Activated CD4-positive, CD25-positive, alpha-beta regulatory T cell (primary cell): ENCODE results near the gene ADAT3.

Source experiments
- DNase-seq, 4 experiments: peaks; one replicate each; lab custom pipeline; 2025; lab: John Stamatoyannopoulos, UW

The ADAT3 gene

DNA sequence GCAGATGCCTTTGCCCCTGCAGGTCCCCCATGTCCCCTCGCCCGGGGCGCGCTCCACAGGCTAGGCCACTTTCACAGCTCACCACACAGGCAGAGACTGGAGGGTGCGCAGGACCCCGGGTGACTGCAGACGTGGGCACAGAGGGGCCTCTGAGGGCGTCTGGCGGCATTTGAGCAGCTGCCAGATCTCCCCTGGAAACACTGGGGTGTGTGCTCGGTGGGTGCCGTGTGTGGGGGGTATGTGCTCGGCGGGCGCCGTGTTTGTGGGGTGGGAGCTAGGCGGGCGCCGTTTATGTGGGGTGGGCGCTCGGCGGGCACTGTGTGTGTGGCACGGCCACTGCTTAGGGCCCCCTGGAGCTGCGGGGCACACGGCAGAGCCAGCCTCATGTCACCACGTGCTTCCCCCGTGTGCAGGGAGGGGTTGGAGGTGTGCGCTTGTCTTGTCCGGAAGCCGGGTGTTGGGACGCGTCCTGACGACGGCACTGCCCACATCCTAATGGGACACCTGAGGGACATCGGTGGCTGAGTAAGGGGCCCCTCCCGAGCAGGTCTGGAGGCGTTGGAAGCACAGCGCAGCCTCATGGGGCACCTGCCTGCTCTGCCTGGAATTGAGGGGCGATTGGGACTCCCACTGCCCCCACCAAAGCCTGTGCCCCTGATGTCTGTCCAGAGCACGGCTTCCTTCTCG lies 52.5 kb downstream of the ADAT3 start:
- no peak for DNase-seq

- DNase-seq: no peak
These were observed 54.9 kb downstream of the ADAT3 start for GRCh38 chr19:1959928-1960589.

GRCh38 chr19:1961000-1961883 lies 56.0 kb downstream of the ADAT3 start:
- no peak for DNase-seq

- no peak for DNase-seq
These were observed 57.5 kb downstream of the ADAT3 start for GRCh38 chr19:1962674-1963073.
